ENCODE results near the gene TADA3. TPM values are rescaled to one million over a fixed set of nuclear protein-coding genes. Genes with fewer than 3 reads are reported as not detected.
A peak's percentile ranks its signal among the peaks of the same experiment; 100 is the strongest.

TADA3 gene
- total RNA-seq, 1 donor from 2014 or later, result 69.6 TPM

DNA sequence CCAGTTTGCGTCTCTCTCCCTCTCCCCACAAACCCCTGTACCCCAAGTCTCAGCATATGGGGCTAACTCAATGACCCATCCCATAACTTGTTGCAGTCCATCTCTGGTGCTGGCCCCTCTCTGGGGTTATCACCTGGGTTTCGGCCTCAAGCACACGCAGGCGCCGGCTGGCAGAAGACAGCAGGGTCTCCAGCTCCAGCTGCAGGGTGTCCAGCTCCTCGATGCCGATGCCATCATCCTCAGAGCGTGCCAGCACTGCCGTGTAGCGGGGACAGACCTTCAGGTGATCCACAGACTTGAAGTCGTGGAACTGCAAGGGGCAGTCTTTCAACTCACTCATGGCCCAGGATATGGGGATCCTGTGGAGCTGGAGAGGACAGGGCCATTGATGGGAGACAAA, 1.1 kb downstream of the TADA3 start:
- peaks cover 42% of the 10 kb centered on the region for H3K4me1 Mint-ChIP-seq (ENCODE audit: low read depth)
- peaks cover 22% of the 10 kb centered on the region for H3K36me3 Mint-ChIP-seq (ENCODE audit: low read depth)
- no peak for DNase-seq (ENCODE audit: low spot score)
- no peaks in the 10 kb centered on the region for H3K27me3 Mint-ChIP-seq (ENCODE audit: low read depth)
- peak overlapping the region; percentile 94 for H3K4me3 Mint-ChIP-seq (ENCODE audit: unreplicated experiment)
- TF ChIP-seq, protein P1, sequence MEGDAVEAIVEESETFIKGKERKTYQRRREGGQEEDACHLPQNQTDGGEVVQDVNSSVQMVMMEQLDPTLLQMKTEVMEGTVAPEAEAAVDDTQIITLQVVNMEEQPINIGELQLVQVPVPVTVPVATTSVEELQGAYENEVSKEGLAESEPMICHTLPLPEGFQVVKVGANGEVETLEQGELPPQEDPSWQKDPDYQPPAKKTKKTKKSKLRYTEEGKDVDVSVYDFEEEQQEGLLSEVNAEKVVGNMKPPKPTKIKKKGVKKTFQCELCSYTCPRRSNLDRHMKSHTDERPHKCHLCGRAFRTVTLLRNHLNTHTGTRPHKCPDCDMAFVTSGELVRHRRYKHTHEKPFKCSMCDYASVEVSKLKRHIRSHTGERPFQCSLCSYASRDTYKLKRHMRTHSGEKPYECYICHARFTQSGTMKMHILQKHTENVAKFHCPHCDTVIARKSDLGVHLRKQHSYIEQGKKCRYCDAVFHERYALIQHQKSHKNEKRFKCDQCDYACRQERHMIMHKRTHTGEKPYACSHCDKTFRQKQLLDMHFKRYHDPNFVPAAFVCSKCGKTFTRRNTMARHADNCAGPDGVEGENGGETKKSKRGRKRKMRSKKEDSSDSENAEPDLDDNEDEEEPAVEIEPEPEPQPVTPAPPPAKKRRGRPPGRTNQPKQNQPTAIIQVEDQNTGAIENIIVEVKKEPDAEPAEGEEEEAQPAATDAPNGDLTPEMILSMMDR (IDR thresholded peaks at IDR 0.05), result no peak
- H3K9me3 Mint-ChIP-seq (ENCODE audit: low read depth), result no peaks in the 10 kb centered on the region
- H3K27ac Mint-ChIP-seq (ENCODE audit: unreplicated experiment), result peak overlapping the region; percentile 2

DNA sequence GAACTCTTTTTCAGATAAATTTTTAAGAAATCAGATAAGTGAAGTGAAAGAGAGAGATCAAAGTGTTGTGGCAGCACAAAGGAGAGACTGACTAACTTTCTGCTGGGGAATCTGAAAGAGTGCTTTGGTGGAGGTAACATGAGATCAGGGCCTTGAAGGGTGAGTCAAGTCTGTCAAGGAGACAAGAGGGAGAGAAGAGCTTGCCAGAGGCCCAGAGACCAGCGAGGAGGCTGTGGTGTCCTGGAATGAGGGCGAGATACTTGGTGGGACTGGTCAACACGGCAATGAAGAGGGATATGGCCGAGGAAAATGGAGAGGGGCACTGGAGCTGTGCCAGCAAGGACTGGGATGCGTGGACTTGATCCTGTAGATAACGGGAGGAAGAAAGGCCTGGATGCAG, 4.6 kb downstream of the TADA3 start:
- Mint-ChIP-seq H3K36me3 (ENCODE audit: low read depth) (peaks cover 19% of the 10 kb centered on the region), H3K27ac (ENCODE audit: unreplicated experiment) (no peak overlapping the region)

DNA sequence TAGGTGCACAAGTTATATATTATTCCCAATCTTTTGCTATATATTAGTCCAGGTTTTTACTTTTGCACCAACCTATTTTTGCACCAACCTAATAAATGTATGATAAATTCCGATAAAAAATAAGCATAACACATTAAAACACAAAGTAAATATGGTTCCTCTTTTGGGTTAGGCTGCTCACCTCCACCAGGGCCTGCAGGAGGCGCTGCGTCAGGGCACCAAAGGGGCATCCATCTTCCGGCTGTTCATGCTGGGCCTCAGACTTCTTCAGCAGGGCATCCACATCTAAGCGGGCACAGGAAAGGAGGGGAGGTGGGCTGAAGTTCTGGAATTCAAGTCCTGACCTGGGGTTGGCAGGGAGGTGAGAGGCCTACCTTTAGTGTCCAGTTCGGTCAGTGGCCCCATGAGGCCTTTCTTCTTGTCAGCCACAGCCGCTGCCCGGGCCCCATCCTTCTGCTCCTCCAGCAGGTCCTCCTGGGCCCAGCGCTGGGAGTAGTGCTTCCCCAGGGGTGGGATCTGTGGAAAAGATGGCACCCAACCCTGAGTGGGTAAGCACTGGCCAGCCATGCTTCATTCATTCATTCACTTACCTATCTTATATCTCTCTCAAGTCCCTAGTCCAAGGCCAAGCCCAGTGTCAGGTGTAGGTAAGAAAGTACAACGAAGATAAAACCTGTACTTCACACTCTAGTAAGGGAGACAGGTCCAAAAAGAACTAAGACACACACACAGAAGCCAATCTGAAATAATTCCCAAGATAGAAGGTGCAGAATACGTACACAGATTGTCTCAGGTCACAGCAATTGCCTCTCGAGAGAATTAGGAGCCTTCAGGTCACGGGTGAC, 5.2 kb downstream of the TADA3 start:
- TF ChIP-seq, protein P1 (IDR thresholded peaks at IDR 0.05), result peak; percentile 74
- DNase-seq (ENCODE audit: low spot score), result no peak
- H3K27me3 Mint-ChIP-seq (ENCODE audit: low read depth), result no peaks in the 10 kb centered on the region
- peaks cover 35% of the 10 kb centered on the region for H3K4me1 Mint-ChIP-seq (ENCODE audit: low read depth)
- no peak overlapping the region for H3K4me3 Mint-ChIP-seq (ENCODE audit: unreplicated experiment)
- H3K9me3 Mint-ChIP-seq (ENCODE audit: low read depth), result no peaks in the 10 kb centered on the region
- no peak overlapping the region for H3K27ac Mint-ChIP-seq (ENCODE audit: unreplicated experiment)
- H3K36me3 Mint-ChIP-seq (ENCODE audit: low read depth), result peaks cover 23% of the 10 kb centered on the region

More for the DNA sequence above, 4.6 kb downstream of the TADA3 start:
- no peak for DNase-seq (ENCODE audit: low spot score)
- TF ChIP-seq, protein P1 (IDR thresholded peaks at IDR 0.05), result no peak
- peaks cover 36% of the 10 kb centered on the region for H3K4me1 Mint-ChIP-seq (ENCODE audit: low read depth)
- H3K27me3 Mint-ChIP-seq (ENCODE audit: low read depth), result no peaks in the 10 kb centered on the region
- H3K4me3 Mint-ChIP-seq (ENCODE audit: unreplicated experiment), result no peak overlapping the region
- H3K9me3 Mint-ChIP-seq (ENCODE audit: low read depth), result no peaks in the 10 kb centered on the region

DNA sequence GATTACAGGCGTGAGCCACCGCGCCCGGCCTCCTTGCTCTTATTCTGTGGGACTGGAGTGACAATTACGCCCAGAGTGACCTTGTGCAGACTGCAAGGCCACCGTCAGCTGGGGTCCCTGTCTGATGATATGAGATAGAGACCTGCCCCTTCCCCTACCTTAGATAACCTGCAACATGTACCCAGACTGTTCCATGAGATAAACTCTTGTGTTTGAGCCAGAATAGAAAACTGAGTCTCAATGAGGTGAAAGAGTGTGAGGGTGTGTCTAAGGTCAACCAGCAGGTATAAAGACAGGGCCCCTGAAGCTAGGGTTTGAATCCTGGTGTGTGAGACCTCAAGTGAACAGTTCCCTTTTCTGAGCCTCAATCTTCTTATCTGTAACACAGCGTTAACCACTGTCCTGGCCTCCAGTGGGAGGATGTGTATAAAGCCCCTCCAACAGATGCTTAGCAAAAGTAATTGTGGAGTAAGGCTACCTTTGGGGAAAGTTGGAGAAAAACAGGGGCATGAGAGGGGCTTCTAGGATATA, 6.0 kb downstream of the TADA3 start:
- Mint-ChIP-seq H3K27ac (ENCODE audit: unreplicated experiment) (peak overlapping the region; percentile 24), H3K9me3 (ENCODE audit: low read depth) (no peaks in the 10 kb centered on the region), H3K27me3 (ENCODE audit: low read depth) (no peaks in the 10 kb centered on the region), H3K4me3 (ENCODE audit: unreplicated experiment) (no peak overlapping the region), H3K4me1 (ENCODE audit: low read depth) (peaks cover 27% of the 10 kb centered on the region), H3K36me3 (ENCODE audit: low read depth) (peaks cover 26% of the 10 kb centered on the region)
- DNase-seq (ENCODE audit: low spot score), result no peak
- TF ChIP-seq, protein P1 (IDR thresholded peaks at IDR 0.05), result no peak

DNA sequence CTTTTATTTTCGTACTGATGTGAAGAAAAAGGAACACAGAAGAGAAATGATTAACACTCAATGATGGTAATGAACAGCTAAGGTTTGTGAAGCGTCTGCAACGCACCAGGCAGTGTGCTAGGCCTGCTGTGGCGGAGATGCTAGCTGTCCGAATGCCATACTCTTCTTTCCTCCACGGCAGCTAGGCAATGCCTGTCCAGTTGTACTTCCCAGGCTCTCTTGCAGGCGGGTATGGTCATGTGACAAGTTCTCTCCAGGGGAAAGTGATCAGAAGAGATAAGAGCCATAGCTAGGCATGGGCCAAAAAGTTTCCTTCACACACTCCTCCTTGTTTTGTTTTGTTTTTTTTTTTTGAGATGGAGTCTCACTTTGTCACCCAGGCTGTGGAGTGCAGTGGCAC, 6.7 kb downstream of the TADA3 start:
- Mint-ChIP-seq H3K4me1 (ENCODE audit: low read depth) (peaks cover 21% of the 10 kb centered on the region), H3K36me3 (ENCODE audit: low read depth) (peaks cover 30% of the 10 kb centered on the region), H3K27ac (ENCODE audit: unreplicated experiment) (peak overlapping the region; percentile 90)

More for the DNA sequence above, 6.7 kb downstream of the TADA3 start:
- no peaks in the 10 kb centered on the region for H3K9me3 Mint-ChIP-seq (ENCODE audit: low read depth)
- TF ChIP-seq, protein P1 (IDR thresholded peaks at IDR 0.05), result no peak
- no peaks in the 10 kb centered on the region for H3K27me3 Mint-ChIP-seq (ENCODE audit: low read depth)
- H3K4me3 Mint-ChIP-seq (ENCODE audit: unreplicated experiment), result peak overlapping the region; percentile 1
- DNase-seq (ENCODE audit: low spot score), result no peak
